BJ (cell line): ENCODE results near the gene PRDM4. TPM values are rescaled to one million over a fixed set of nuclear protein-coding genes. Genes with fewer than 3 reads are reported as not detected.

ENCODE experiments used
- CTCF ChIA-PET: fragments of 350-600 bp; formaldehyde crosslinking; extraction: SDS; loops from one replicate; lab custom pipeline; 2021; ENCODE audit warnings: antibody characterized with exemption, inconsistent platforms; lab: Yijun Ruan, JAX
- POLR2A ChIA-PET: fragments of 300-600 bp; sonication (Branson Sonifier 250); formaldehyde crosslinking; extraction: SDS; loops from one replicate; lab custom pipeline; 2021; ENCODE audit warnings: antibody characterized with exemption; lab: Charles Lee
- DNase-seq: peaks from one replicate; pipeline ENCODE4 v3.0.0-alpha.2; 2011; ENCODE audit warnings: low read depth
- H3K27me3 ChIP-seq: 2 replicates; pipeline ENCODE4 v1.6.0; 2011; ENCODE audit warnings: low read length; ENCODE audit not compliant: control insufficient read depth, insufficient read depth
- H3K36me3 ChIP-seq: 2 replicates; pipeline ENCODE4 v1.5.1; 2011; ENCODE audit warnings: low read length; ENCODE audit not compliant: control insufficient read depth, insufficient read depth
- H3K4me3 ChIP-seq: 2 replicates; pipeline ENCODE4 v1.5.1; 2011; ENCODE audit warnings: low read depth, mild to moderate bottlenecking, control low read depth, low read length
- CTCF ChIP-seq: IDR thresholded peaks from 2 replicates; pipeline ENCODE4 v1.5.1; 2011; ENCODE audit warnings: low read depth, mild to moderate bottlenecking, control low read depth, inconsistent platforms, low read length, moderate library complexity; ENCODE audit not compliant: insufficient read depth
- polyA minus RNA-seq: library from RNA; depleted of rRNA, polyadenylated mRNA; stranded (reverse); fragments of >200 nt; gene quantifications from 2 replicates; pipeline ENCODE4 v1.2.3, GENCODE V29; 2011; rRNA and poly(A)+ RNA removed
- polyA plus RNA-seq: library from polyadenylated mRNA; depleted of rRNA; stranded (reverse); fragments of >200 nt; gene quantifications from 2 replicates; pipeline ENCODE4 v1.2.3, GENCODE V29; 2011; rRNA removed

Gene PRDM4
- polyA plus RNA-seq: 21.6 and 22.7 TPM in 2 replicates
- 28.3 and 33.2 TPM in 2 replicates for polyA minus RNA-seq

GRCh38 chr12:107760809-107761501 lies at the start of gene PRDM4:
TSS of gene PRDM4 (minus strand) at chr12:107761137. CDS start at chr12:107760515, 622 bp downstream.
- CTCF ChIA-PET: no interaction called here
- POLR2A ChIA-PET: no interaction called here
- Histone ChIP-seq H3K36me3 (peaks cover 9% of the 10 kb centered on the region), H3K27me3 (peaks cover 1% of the 10 kb centered on the region), H3K4me3 (peak within 1 kb of the TSS; percentile 91)
- TF ChIP-seq CTCF: no peak
- peak; percentile 71 for DNase-seq

- POLR2A ChIA-PET: no interaction called here
- H3K36me3 ChIP-seq: no peaks in the 10 kb centered on the region
- CTCF ChIA-PET: interaction anchor here (0.6 kb wide), 1 partner anchor 9 kb away, joined by 3 read pairs; no protein-coding TSS in a partner anchor
- H3K27me3 ChIP-seq: no peaks in the 10 kb centered on the region
- no peak for TF ChIP-seq CTCF
- no peak for DNase-seq
- no peak overlapping the region for H3K4me3 ChIP-seq
Measured at GRCh38 chr12:107807471-107808150, 46.7 kb upstream of the PRDM4 start.

- no peak for DNase-seq
- no peaks in the 10 kb centered on the region for H3K27me3 ChIP-seq
- ChIA-PET POLR2A (no interaction called here), CTCF (no interaction called here)
- H3K4me3 ChIP-seq: no peak overlapping the region
- no peaks in the 10 kb centered on the region for H3K36me3 ChIP-seq
- no peak for TF ChIP-seq CTCF
Measured at GRCh38 chr12:107805488-107806180, 44.7 kb upstream of the PRDM4 start.

- ChIA-PET CTCF (no interaction called here), POLR2A (no interaction called here)
- no peak overlapping the region for H3K4me3 ChIP-seq
- H3K36me3 ChIP-seq: no peaks in the 10 kb centered on the region
- no peak for TF ChIP-seq CTCF
- no peaks in the 10 kb centered on the region for H3K27me3 ChIP-seq
- DNase-seq: no peak
Measured at GRCh38 chr12:107803092-107803491, 42.2 kb upstream of the PRDM4 start.

GRCh38 chr12:107801150-107801549 lies 40.2 kb upstream of the PRDM4 start:
- POLR2A ChIA-PET: interaction anchor here (0.6 kb wide), 1 partner anchor 1163 kb away, joined by 3 read pairs; no protein-coding TSS in a partner anchor
- no peak for TF ChIP-seq CTCF
- Histone ChIP-seq H3K27me3 (peaks cover 2% of the 10 kb centered on the region; the same call in 1 of the 2 replicates), H3K4me3 (no peak overlapping the region), H3K36me3 (no peaks in the 10 kb centered on the region)
- CTCF ChIA-PET: interaction anchor here (1.1 kb wide), 1 partner anchor 126 kb away, joined by 3 read pairs; no protein-coding TSS in a partner anchor
- DNase-seq: no peak
